ENCODE measurements around the gene MAGI1.

MAGI1 gene

GRCh38 chr3:65406470-65406869 lies 632.2 kb downstream of the MAGI1 start:
- no peak for DNase-seq (ENCODE audit: extremely low read depth, low read depth)
- no peak for TF ChIP-seq CTCF (IDR thresholded peaks at IDR 0.05; ENCODE audit: low read depth, low read length)

- DNase-seq (ENCODE audit: extremely low read depth, low read depth) = peak; percentile 62
- TF ChIP-seq CTCF (IDR thresholded peaks at IDR 0.05; ENCODE audit: low read depth, low read length) = no peak
Observed at GRCh38 chr3:65402597-65402996, 636.1 kb downstream of the MAGI1 start.

GRCh38 chr3:65401359-65402305 lies 637.1 kb downstream of the MAGI1 start:
- TF ChIP-seq CTCF (IDR thresholded peaks at IDR 0.05; ENCODE audit: low read depth, low read length) = no peak
- DNase-seq (ENCODE audit: extremely low read depth, low read depth) = no peak

- DNase-seq (ENCODE audit: extremely low read depth, low read depth) = no peak
- no peak for TF ChIP-seq CTCF (IDR thresholded peaks at IDR 0.05; ENCODE audit: low read depth, low read length)
Observed at GRCh38 chr3:65400899-65401298, 637.8 kb downstream of the MAGI1 start.

GRCh38 chr3:65398953-65399352 lies 639.8 kb downstream of the MAGI1 start:
- TF ChIP-seq CTCF (IDR thresholded peaks at IDR 0.05; ENCODE audit: low read depth, low read length) = no peak
- no peak for DNase-seq (ENCODE audit: extremely low read depth, low read depth)

- DNase-seq (ENCODE audit: extremely low read depth, low read depth) = no peak
- no peak for TF ChIP-seq CTCF (IDR thresholded peaks at IDR 0.05; ENCODE audit: low read depth, low read length)
Observed at GRCh38 chr3:65396078-65396477, 642.6 kb downstream of the MAGI1 start.

- DNase-seq (ENCODE audit: extremely low read depth, low read depth) = no peak
- no peak for TF ChIP-seq CTCF (IDR thresholded peaks at IDR 0.05; ENCODE audit: low read depth, low read length)
Observed at GRCh38 chr3:65391068-65391467, 647.6 kb downstream of the MAGI1 start.
